ENCODE measurements around the gene ECM2. TPM values are rescaled to one million over a fixed set of nuclear protein-coding genes. Genes with fewer than 3 reads are reported as not detected.

Gene ECM2
- total RNA-seq, 2 donors from 2014 or later = not detected

- no peaks in the 10 kb centered on the region for H3K36me3 Mint-ChIP-seq
- no peaks in the 10 kb centered on the region for H3K27me3 Mint-ChIP-seq
- H3K9me3 Mint-ChIP-seq = no peaks in the 10 kb centered on the region
- peak within 1 kb of the TSS; percentile 13 for H3K4me3 Mint-ChIP-seq
- peak within 1 kb of the TSS in 1 of 2 donors; percentile 43 for H3K27ac Mint-ChIP-seq
- DNase-seq (ENCODE audit: low spot score) (no peak), ATAC-seq (no peak)
- peaks cover 4 to 7% of the 10 kb centered on the region in 2 donors for H3K4me1 Mint-ChIP-seq (ENCODE audit: low read depth in 2 of 2)
These were observed 53.5 kb downstream of the ECM2 start, which contains the start of gene ASPN for GRCh38 chr9:92482329-92482728. TSS of gene ASPN (minus strand) at chr9:92482506.

- Mint-ChIP-seq H3K27ac (no peak overlapping the region), H3K4me3 (peak overlapping the region; percentile 13), H3K4me1 (ENCODE audit: low read depth in 2 of 2) (peaks cover 4 to 7% of the 10 kb centered on the region in 2 donors), H3K27me3 (no peaks in the 10 kb centered on the region), H3K36me3 (no peaks in the 10 kb centered on the region), H3K9me3 (no peaks in the 10 kb centered on the region)
- no peak for DNase-seq (ENCODE audit: low spot score)
- ATAC-seq = no peak
These were observed 54.7 kb downstream of the ECM2 start for GRCh38 chr9:92480986-92481633.

DNA sequence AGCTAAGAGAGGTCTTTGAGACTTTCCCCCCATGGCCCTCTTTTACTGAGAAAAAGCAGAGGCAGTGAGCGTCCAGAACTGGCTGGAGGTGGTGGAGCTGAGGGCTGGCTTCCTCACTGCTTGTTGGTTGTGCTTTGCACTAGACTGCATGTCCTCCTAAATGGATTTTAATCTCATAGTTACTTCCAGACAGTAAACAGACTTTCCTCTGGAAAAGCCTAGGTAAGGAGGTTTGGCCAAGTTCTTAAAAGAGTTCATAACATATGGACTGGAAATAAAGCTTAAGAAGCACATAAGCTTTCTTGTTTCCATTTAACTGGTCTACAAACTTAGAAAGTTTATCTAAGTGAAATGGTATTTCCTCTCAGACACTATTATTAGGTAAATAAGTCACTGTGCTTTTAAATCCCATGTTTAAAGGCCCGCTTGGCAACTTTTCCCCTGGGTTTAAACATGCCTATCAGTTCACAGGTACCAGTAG is 55.5 kb downstream of the ECM2 start:
- ATAC-seq = no peak
- Mint-ChIP-seq H3K9me3 (no peaks in the 10 kb centered on the region), H3K27me3 (no peaks in the 10 kb centered on the region)

DNA sequence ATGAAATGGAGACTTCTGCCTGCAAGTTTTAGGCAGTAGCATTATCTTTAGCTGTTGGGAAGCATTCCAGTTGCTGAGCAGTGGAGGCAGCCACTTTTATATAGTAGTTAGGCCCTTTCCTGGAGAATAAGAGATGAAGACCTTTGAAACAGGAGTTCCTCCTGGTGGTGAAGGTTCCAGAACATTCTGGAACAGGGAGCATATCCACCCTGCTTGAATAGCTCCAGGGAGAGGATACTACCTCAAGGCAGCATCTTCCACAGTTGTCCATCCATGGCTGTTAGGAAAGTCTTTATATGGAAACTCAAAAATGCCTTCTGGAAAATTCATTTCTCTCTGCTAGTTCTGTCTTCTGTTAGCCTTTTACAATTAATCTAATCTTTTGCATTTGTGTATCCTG is 56.4 kb downstream of the ECM2 start:
- no peak for ATAC-seq
- no peak for DNase-seq (ENCODE audit: low spot score)
- peaks cover 4 to 7% of the 10 kb centered on the region in 2 donors for H3K4me1 Mint-ChIP-seq (ENCODE audit: low read depth in 2 of 2)
- no peaks in the 10 kb centered on the region for H3K36me3 Mint-ChIP-seq
- H3K9me3 Mint-ChIP-seq = no peaks in the 10 kb centered on the region
- H3K4me3 Mint-ChIP-seq = no peak overlapping the region
- no peaks in the 10 kb centered on the region for H3K27me3 Mint-ChIP-seq
- no peak overlapping the region for H3K27ac Mint-ChIP-seq

More for the DNA sequence above, 55.5 kb downstream of the ECM2 start:
- peaks cover 4 to 7% of the 10 kb centered on the region in 2 donors for H3K4me1 Mint-ChIP-seq (ENCODE audit: low read depth in 2 of 2)
- DNase-seq (ENCODE audit: low spot score) = no peak
- H3K4me3 Mint-ChIP-seq = no peak overlapping the region
- no peak overlapping the region for H3K27ac Mint-ChIP-seq
- no peaks in the 10 kb centered on the region for H3K36me3 Mint-ChIP-seq

GRCh38 chr9:92478783-92479182 is 57.0 kb downstream of the ECM2 start:
- H3K4me3 Mint-ChIP-seq = no peak overlapping the region
- no peaks in the 10 kb centered on the region for H3K27me3 Mint-ChIP-seq
- DNase-seq (ENCODE audit: low spot score) (no peak), ATAC-seq (no peak)
- H3K27ac Mint-ChIP-seq = no peak overlapping the region
- H3K9me3 Mint-ChIP-seq = no peaks in the 10 kb centered on the region
- H3K36me3 Mint-ChIP-seq = no peaks in the 10 kb centered on the region
- peaks cover 4 to 7% of the 10 kb centered on the region in 2 donors for H3K4me1 Mint-ChIP-seq (ENCODE audit: low read depth in 2 of 2)

DNA sequence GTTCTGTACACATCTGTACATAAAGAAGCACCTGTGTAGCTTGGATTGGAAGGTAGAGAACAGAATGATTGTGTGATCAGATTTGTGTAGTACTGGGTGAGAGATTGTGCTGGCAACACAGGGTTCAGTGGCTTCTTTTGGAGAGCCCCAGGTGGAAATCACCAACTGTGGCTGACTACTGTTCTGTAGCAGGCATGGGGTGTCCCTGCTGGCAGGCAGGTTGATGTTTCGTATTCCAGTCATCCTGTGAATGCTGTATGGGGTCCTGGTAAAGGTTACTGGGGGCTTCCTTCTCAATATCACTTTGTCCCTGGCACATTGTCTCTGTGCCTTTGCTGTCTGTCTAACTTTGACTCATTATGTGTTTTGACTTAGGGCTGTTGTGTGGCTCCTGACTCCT is 58.8 kb downstream of the ECM2 start:
- ATAC-seq = peak in 1 of 2 donors; percentile 20
- no peaks in the 10 kb centered on the region for H3K27me3 Mint-ChIP-seq
- no peak for DNase-seq (ENCODE audit: low spot score)
- H3K4me3 Mint-ChIP-seq = no peak overlapping the region
- no peak overlapping the region for H3K27ac Mint-ChIP-seq
- H3K4me1 Mint-ChIP-seq (ENCODE audit: low read depth in 2 of 2) = peaks cover 4 to 7% of the 10 kb centered on the region in 2 donors
- H3K36me3 Mint-ChIP-seq = no peaks in the 10 kb centered on the region
- no peaks in the 10 kb centered on the region for H3K9me3 Mint-ChIP-seq

GRCh38 chr9:92474587-92474986 is 61.2 kb downstream of the ECM2 start:
- Mint-ChIP-seq H3K27ac (no peak overlapping the region), H3K4me3 (no peak overlapping the region), H3K4me1 (ENCODE audit: low read depth in 2 of 2) (no peaks in the 10 kb centered on the region), H3K9me3 (no peaks in the 10 kb centered on the region), H3K36me3 (no peaks in the 10 kb centered on the region), H3K27me3 (no peaks in the 10 kb centered on the region)
- no peak for ATAC-seq
- no peak for DNase-seq (ENCODE audit: low spot score)

DNA sequence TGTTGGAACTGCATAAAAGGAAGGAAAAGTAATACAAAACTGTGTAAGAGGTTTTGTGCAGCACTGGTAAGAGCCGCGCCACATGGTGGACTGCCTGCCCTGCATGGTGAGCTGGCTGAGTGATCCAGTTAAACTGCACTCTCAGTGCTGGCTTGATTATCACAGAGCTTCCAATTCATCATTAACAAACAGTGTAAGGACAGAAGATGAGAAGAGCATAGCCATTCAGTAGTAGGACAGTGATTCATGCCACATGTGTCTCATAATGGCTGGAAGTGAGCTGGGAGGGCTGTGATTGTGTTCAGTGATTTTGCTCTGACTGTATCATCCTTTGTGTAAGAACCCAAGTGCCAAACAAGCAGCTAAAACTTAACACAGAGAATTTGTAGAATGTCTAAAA is 67.6 kb downstream of the ECM2 start:
- H3K27ac Mint-ChIP-seq = no peak overlapping the region
- ATAC-seq (no peak), DNase-seq (ENCODE audit: low spot score) (no peak)
- no peaks in the 10 kb centered on the region for H3K9me3 Mint-ChIP-seq
- H3K4me1 Mint-ChIP-seq (ENCODE audit: low read depth in 2 of 2) = no peaks in the 10 kb centered on the region
- H3K4me3 Mint-ChIP-seq = no peak overlapping the region
- no peaks in the 10 kb centered on the region for H3K36me3 Mint-ChIP-seq
- H3K27me3 Mint-ChIP-seq = no peaks in the 10 kb centered on the region

GRCh38 chr9:92467511-92467910 is 68.3 kb downstream of the ECM2 start:
- H3K27me3 Mint-ChIP-seq = no peaks in the 10 kb centered on the region
- no peak overlapping the region for H3K4me3 Mint-ChIP-seq
- no peaks in the 10 kb centered on the region for H3K9me3 Mint-ChIP-seq
- ATAC-seq (no peak), DNase-seq (ENCODE audit: low spot score) (no peak)
- no peaks in the 10 kb centered on the region for H3K4me1 Mint-ChIP-seq (ENCODE audit: low read depth in 2 of 2)
- H3K36me3 Mint-ChIP-seq = no peaks in the 10 kb centered on the region
- H3K27ac Mint-ChIP-seq = no peak overlapping the region

DNA sequence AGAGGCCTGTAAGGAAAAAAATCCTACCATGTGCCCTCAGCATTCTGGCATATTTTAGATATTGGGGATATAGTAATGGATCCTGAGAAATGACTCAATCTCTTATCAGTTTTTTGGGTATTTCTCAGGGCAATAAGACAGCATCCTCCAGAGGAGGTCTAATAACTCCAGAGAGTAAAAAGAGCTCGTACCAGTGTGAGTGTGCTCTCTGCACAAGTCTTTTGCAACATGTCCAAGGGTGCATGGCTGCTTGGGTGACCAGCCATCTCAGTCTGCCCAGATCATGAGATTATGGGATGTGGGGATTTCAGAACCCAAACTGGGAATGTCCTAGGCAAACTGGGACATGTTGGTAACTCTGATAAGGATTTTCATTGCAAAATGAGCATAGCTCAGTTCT is 68.7 kb downstream of the ECM2 start:
- Mint-ChIP-seq H3K27me3 (no peaks in the 10 kb centered on the region), H3K9me3 (no peaks in the 10 kb centered on the region)

DNA sequence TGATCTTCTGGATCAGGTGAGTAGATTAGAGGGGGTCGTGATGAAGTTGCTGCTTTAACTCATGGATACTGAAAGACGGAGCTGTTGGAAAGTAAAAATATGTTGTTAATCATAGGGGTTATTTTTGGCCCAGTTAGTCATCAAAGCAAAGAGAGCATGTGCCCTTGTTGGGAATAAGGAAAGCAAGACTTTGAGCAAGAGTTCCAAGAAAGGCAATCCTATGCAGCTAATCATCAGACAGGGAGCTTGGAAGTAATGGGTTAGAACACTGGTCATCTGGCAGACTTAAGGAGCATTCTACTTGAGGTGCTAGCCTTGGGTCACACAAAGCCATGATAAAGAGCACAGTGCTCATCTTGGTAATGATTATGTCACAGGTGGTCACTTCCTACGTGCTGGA is 71.8 kb downstream of the ECM2 start:
- Mint-ChIP-seq H3K36me3 (no peaks in the 10 kb centered on the region), H3K9me3 (no peaks in the 10 kb centered on the region), H3K27me3 (no peaks in the 10 kb centered on the region), H3K4me1 (ENCODE audit: low read depth in 2 of 2) (no peaks in the 10 kb centered on the region), H3K4me3 (no peak overlapping the region), H3K27ac (no peak overlapping the region)
- ATAC-seq (no peak), DNase-seq (ENCODE audit: low spot score) (no peak)

More for the DNA sequence above, 68.7 kb downstream of the ECM2 start:
- ATAC-seq (no peak), DNase-seq (ENCODE audit: low spot score) (no peak)
- H3K4me1 Mint-ChIP-seq (ENCODE audit: low read depth in 2 of 2) = no peaks in the 10 kb centered on the region
- no peaks in the 10 kb centered on the region for H3K36me3 Mint-ChIP-seq
- H3K4me3 Mint-ChIP-seq = no peak overlapping the region
- no peak overlapping the region for H3K27ac Mint-ChIP-seq

DNA sequence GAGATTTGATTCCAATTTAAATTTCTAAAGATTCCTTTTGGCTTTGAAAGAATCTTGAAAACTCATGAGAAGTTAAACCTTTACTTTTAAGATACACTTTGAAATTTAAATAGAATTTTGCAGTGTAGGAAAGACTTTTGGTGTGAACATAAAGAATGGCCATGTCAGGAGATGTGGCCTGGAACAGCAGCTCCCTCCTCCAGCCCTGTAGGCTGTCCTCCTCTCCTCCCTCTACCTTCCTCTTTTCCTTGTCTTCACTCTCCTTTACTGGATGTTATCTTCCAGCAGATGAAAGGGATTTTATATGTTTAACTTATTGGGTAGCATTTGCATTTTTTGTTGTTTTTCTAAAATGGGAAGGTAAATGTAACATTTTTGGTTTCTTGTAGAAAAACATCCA is 72.4 kb downstream of the ECM2 start:
- DNase-seq (ENCODE audit: low spot score) = no peak
- no peak overlapping the region for H3K27ac Mint-ChIP-seq
- no peaks in the 10 kb centered on the region for H3K9me3 Mint-ChIP-seq
- no peaks in the 10 kb centered on the region for H3K27me3 Mint-ChIP-seq
- no peaks in the 10 kb centered on the region for H3K4me1 Mint-ChIP-seq (ENCODE audit: low read depth in 2 of 2)
- H3K4me3 Mint-ChIP-seq = no peak overlapping the region
- H3K36me3 Mint-ChIP-seq = no peaks in the 10 kb centered on the region
- ATAC-seq = no peak

DNA sequence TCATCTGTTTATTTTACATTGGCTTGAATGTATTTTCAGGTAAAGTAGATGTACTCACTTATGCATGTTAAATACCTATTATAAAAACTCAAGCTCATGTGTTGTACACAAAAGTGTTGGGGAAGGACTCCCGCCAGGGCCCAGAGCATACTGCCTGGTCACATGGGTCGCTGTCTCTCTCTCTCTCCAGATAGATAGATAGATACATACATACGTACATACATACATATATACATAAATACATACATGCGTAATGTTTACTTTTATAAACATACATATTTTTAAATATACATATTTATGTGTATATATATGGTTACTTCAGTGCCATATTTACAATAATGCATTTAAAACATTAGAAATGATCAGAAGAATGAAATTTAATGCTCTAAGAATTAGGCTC is 78.2 kb downstream of the ECM2 start:
- H3K27me3 Mint-ChIP-seq = no peaks in the 10 kb centered on the region
- H3K4me1 Mint-ChIP-seq (ENCODE audit: low read depth in 2 of 2) = no peaks in the 10 kb centered on the region
- ATAC-seq (no peak), DNase-seq (ENCODE audit: low spot score) (no peak)
- no peak overlapping the region for H3K27ac Mint-ChIP-seq
- H3K4me3 Mint-ChIP-seq = no peak overlapping the region
- H3K36me3 Mint-ChIP-seq = no peaks in the 10 kb centered on the region
- H3K9me3 Mint-ChIP-seq = no peaks in the 10 kb centered on the region

DNA sequence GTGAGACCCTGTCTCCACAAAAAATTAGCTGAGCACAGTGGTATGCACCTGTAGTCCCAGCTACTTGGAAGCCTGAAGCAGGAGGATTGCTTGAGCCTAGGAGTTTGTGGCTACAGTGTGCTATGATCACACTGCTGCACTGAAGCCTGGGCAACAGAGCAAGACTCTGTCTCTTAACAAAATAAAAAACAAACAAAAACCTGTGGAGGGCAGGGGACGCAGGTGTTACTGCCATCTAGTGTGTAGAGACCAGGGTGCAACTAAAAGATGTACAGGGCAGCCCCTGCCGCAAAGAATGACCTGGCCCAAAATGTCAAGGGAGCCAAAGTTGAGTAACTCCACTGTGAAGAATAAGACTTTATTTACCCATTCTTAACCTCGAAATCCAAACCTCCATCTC is 80.6 kb downstream of the ECM2 start:
- Mint-ChIP-seq H3K4me1 (ENCODE audit: low read depth in 2 of 2) (no peaks in the 10 kb centered on the region), H3K27ac (no peak overlapping the region), H3K9me3 (no peaks in the 10 kb centered on the region), H3K27me3 (no peaks in the 10 kb centered on the region), H3K4me3 (no peak overlapping the region), H3K36me3 (no peaks in the 10 kb centered on the region)
- no peak for ATAC-seq
- DNase-seq (ENCODE audit: low spot score) = no peak

GRCh38 chr9:92446536-92446935 is 89.3 kb downstream of the ECM2 start:
- H3K27me3 Mint-ChIP-seq = no peaks in the 10 kb centered on the region
- H3K36me3 Mint-ChIP-seq = no peaks in the 10 kb centered on the region
- H3K4me3 Mint-ChIP-seq = no peak overlapping the region
- no peak overlapping the region for H3K27ac Mint-ChIP-seq
- DNase-seq (ENCODE audit: low spot score) (no peak), ATAC-seq (no peak)
- no peaks in the 10 kb centered on the region for H3K4me1 Mint-ChIP-seq (ENCODE audit: low read depth in 2 of 2)
- H3K9me3 Mint-ChIP-seq = no peaks in the 10 kb centered on the region
